Activated CD8-positive, alpha-beta memory T cell treated with anti-CD3 and anti-CD28 coated beads, Interleukin-2, amount 50 U/mL, for 48 hours (primary cell): ENCODE results near the gene PLCL1.

Experiments
- DNase-seq: peaks from one replicate; pipeline ENCODE4 v3.0.0-alpha.2; 2020

Gene PLCL1

DNA sequence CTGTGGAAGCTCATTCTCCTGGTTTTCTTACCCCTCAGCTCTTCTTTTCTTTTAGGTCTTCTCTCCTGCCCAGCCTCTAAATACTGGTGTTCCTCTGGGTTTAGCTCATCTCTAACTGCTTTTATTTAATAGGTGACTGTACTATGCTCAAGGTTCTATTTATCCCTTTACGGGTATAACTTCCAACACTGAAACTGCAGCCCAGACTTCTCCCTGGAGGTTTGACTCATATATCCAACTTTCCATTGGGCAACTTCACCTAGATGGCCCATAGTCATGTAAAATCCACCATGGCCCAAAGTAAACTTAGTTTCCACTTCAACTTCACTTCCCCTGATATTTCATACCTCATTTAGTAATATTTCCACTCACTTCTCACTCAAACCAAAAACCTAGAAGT is 273.1 kb downstream of the PLCL1 start:
- no peak for DNase-seq

DNA sequence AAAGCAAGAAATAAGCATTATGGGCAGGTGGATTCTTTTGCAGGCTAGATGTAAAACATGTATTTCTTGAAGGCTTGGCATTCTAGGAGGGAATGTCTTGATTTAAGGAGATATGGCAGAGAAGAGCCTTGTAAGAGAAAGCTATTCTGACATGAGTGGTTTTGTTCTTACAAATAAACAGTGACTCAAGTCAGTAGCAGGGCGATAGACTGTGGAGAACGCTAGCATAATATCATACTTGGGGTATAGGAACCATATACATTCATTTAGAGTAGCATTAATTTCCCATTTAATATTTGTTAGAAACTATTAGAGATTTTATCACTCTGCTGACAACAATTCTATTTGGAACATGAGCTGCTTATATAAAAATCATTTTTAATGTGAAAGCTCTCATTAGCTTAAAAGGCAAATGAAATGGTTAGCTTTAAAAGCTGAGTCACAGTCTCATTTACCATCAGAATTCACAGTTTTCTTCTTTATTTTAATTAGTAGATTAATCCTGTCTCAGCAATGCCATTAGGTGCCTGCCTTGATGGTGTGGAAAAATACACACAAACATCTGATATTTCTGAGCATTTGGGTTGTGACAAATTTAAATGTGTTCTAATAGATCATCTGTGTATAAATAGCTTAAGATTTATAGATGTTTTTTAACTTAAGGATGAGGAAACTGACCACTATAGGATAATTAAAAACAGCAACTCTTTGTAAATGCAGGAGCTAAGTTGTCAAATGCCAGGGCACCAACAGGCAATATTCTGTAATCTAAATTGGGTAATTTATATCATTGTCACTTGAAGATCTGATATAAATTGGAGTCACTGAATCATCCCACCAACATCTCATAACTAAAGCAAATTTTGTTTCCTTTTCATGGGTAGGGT is 276.7 kb downstream of the PLCL1 start:
- DNase-seq = no peak

DNA sequence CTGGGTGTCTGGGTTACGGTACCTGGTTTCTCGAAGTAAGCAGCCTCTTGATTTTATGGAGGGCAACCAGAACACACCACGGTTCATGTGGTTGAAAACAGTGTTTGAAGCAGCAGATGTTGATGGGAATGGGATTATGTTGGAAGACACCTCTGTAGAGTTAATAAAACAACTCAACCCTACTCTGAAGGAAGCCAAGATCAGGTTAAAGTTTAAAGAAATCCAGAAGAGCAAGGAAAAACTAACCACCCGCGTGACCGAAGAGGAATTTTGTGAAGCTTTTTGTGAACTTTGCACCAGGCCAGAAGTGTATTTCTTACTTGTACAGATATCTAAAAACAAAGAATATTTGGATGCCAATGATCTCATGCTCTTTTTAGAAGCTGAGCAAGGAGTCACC is 279.8 kb downstream of the PLCL1 start:
- DNase-seq = no peak

DNA sequence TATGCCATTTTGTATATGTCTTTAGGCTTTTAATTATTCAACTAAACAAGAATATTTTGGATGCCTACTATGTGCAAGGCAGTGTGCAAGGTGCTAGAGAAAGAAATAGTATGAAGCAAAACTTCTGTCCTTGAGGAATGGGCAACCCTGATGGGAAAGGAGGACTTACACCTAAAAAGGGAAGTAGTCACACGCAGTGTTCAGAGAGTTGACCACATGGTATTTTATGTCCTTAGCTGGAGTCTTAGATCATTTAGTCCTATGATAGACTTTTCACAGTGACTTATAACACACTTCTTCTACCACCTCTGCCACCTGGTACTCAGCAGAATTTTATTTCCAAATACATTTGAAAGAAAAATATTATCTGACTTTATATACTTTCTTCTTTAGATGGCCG is 291.6 kb downstream of the PLCL1 start:
- DNase-seq = no peak

DNA sequence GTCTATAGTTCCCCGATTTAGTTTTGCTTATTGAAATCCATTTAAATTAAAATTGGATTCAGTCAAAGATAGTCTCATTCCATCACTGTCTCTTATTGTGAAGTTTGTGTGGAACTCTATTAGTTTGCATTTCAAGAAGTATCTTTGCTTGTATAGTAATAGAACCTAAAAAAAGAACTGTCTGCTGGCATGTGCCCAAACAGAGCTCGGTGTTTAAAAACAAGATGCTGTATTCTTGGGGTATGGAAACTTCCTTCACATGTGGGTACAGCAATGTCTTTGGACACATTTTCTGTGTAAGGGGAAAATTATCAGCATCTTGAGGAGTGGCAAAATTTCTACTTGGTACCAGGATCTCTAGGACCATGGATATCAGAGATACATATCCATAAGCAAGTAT is 292.6 kb downstream of the PLCL1 start:
- no peak for DNase-seq

DNA sequence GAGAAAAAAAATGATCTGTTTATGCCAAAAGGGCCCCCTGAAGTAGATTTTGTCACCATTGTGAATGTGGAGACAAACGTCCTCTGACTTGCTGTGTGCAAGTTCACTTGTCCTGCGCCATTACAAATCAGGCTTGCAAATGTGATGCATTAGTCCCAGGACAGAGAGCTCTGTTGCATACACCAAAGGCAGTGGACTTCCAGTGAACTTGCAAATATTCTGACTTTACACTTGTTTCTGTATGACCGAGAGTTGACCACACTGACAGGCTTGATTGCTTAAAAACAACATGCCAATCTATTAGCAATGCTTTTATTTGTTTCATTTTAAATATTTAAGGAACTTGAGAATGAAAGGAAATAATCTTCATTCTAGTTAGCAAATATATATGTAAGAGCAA is 293.2 kb downstream of the PLCL1 start:
- DNase-seq = no peak

DNA sequence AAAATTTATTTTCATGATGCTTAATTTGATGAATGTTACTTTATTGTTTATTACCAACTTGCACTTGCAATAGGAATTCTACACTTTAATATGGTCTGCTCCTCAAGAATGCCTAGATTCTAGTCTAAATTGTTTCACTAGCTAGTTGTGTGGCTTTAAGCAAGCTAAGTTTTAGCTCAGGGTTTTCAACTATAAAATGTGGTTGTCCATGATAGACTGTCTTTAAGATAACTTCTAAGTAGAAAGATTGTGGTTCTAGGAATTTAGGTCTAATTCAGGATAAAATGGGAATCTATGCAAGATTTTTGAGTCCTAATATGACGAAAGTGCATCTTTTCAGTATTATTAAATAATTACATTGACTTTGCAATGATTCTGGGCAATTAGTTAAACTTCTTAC is 294.0 kb downstream of the PLCL1 start:
- DNase-seq = no peak

DNA sequence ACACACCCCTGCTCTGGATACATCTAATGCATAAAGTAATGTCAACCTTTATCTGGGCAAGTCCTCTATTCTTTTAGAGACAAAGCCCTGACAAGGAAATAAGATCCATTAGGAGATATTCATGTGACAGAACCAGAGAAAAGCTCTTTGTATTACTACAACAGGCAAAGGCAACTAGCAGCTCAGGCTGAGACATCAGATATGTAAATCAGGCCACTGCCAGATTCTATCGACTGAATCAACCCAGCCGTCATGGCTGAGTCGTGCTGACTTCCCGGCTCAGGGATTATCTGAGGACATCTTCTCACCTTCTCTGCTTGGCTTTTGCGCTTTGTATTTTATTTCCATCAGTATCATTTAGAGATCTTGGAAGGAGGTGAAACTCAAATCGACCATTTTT is 294.5 kb downstream of the PLCL1 start:
- no peak for DNase-seq

DNA sequence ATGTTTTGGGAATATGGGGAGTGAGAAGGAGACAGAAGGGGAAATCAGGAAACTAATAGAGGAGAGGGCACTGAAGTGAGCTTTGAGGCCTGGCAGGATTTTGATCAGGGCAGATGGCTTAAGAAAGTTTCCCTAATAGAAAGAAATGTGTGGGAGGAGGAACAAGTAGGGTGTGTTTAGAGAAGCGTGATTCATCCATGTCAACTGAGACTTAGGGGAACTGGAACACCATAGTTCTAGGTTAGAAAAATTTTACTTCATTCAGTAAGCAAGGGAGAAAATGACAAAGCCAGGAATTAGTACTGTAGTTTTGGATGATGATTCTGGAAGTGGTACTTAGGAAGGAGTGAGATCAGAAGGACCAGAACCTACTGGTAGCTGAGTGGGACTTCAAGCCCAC is 296.0 kb downstream of the PLCL1 start:
- no peak for DNase-seq

DNA sequence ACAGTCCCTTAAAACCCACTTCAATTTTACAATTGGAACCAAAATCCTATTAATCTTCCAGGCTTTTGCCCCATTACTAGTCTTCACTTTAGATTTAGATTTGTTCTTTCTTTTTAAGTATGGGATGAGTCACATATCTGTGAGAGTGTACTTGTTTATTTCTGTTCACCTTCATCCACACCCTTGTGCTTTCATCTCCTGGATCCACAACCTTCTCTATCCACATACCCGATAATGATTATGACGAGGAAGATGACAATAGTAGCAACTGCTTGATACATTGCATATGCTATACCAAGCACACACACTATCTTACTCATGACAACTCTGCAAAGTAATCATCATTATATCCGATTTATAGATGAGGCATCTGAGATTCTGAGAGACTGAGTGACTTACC is 297.3 kb downstream of the PLCL1 start:
- no peak for DNase-seq

DNA sequence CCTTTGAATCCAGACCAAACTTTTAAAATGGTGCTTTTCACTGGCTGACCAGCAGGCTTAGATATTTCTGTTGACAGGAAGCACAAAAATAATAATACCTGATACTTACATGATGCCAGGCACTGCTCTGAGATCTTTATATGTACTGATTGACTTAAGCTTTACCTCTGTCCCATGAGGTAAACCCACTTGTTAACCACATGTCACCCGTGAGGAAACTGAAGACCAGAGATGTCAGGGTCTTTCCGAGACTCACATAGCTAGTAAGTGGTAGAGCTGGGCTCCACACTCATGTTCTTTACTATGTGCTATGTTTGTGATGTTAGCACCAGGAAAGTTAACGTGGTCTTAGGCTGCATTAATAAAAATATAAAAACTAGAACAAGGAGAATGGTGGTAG is 297.7 kb downstream of the PLCL1 start:
- no peak for DNase-seq

DNA sequence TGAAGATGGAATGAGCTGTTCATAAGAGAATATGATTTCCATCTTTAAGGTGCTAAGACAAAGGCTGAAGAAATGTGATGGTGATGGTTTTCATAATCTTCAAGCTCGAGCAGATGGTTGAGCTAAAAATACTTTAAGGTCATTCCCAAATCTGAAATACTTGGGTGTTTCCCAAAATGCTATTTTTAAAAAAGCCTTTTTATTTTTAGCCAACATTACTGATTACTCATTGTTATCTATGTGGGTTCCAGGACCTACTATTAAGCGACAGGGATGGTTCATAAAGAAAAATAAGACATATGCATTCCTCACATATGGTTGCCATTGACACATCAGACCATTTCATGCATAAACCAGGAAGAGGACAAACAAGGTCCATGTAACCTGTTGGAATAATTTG is 298.5 kb downstream of the PLCL1 start:
- DNase-seq = no peak

DNA sequence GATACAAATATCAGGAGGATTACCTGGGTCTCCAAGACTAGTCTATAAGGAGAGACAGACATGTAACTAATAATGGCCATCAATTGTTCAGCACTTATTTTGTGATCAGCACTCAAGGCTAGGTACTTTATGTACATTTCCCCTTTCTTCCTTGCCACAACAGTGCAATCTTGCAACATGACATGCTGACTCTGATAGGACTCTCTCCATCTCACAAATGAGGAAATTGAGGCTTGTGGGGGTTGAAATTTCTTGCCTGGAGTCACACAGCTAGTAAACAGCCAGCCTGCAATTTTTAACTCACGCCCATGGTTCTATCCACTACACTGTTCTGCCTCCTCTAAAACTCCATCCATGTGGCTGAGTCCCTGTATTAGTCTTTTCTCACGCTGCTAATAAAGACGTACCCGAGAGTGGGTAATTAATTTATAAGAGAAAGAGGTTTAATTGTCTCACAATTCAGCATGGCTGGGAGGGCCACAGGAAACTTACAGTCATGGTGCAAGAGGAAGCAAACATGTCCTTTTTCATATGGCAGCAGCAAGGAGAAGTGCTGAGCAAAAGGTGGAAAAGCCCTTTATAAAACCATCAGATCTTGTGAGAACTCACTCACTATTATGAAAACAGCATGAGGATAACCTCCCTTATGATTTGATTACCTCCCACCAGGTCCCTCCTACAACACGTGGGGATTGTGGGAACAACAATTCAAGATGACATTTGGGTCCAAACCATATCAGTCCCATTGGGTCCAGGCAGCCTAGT is 302.4 kb downstream of the PLCL1 start:
- no peak for DNase-seq

DNA sequence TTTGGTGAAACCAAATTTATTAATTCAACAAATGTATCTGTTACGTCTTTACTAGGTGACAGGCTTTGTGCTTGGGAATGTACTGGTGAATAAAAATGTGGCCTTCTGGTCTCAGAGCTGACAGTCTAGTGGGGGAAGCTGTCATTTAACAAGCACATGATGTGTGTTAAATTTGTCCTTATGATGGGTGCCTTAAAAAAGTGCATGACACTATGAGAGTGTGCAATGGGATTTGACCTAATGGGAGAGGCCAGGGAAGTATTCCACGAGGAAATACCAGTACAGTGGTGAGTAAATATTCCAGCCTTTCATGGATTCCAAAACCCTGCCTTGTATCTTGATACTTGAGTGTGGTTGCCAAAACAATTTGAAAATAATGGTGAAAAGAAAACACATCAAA is 308.9 kb downstream of the PLCL1 start:
- no peak for DNase-seq

DNA sequence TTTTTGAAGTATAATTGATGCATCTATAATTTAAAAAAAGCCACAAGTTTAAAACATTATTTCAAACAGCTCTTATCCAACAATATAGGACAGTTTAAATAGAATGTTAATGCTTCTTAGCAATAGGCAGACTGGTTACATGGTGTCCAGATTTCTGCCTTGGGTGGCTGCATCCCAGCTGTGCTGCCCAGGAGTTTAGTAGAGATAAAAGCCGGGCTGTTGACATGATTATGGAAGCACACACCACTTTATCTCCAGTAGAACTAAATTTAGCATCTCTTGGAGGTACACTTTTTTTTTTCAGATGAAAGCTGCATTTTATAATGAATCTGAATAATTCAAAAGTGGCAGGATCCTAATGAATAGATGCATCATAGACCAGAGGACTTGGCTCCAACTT is 309.7 kb downstream of the PLCL1 start:
- no peak for DNase-seq

DNA sequence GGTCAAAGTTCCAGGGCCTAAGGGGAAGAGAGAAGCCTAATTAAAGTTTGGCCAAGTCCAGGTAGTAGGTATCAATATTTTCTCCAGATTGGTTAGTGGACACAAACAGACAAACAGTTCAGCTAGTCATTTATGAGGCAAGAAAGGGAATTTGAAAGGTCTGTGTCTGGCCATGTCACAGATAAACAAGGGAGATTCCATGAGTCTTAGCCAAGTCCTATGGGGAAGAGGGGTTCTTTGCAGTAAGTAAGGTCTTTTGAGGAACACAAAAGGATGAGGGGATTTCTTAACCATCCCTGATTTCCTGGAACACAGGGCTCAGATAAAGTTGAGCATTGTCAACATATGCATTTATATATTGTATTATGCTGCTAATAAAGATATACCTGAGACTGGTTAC is 310.8 kb downstream of the PLCL1 start:
- DNase-seq = no peak

DNA sequence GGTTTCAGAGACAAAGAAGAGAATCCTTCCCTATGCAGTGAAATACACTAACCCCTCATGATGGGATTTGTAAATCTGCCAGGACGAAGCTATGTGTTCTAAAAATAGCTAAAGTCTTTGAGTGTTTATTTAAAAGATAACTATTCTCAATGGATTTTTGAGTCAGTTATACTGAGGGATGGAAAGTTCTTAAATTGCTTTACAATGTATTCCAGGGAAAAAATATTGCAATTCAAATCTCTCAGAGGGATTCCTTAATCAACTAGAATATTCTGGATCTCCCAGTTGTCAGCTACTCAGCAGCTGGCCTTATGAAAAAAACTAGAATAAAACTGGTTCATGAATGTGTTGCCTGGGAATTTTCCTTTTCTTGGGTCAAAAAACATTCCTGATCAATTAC is 312.4 kb downstream of the PLCL1 start:
- no peak for DNase-seq

DNA sequence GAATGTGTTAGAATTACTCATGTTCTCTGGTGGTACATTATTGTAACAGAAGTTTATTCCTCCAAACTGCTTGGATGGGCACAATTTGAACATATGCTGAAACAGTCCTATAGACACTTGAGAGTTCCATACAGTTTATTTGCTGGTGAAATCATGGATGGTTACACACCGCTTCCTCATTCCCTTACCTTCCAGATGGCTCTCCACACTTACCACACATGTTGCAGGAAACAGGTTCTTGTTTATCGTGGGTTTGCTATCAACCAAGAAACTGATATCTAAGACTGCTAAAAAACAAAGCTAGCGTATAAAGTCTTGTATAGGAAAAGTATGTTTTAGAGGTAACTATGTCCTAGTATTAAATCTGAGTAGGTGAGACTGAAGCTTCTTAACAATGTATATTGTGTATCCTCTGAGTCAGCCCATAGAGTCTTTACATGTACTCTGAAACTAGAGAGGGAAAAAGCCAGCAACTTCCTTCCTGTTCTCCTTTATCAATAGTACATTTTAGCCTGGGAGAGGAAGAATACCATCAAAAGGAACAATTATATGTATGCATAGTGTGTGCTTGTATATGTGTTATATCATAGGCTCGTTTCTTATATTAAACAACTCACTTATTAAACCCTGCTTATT is 313.1 kb downstream of the PLCL1 start:
- DNase-seq = no peak

DNA sequence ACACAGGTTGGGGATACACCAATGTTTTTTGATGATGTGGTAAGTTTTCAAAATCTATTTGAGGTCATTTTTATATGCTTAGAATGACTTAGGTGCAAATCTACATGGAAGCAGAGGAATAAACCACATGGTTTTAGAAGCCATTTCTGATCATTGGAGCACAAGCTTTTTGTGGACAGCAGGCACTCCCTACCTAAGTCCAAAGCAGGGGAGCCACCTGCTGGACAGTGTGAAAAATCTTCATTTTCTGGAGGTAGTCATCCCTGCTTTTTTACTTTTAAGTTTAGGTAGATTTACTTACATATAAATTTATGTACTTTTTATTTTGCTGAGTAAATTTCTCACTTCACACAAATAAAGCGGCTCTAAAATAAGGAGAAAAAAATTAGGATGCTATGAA is 323.2 kb downstream of the PLCL1 start:
- peak; percentile 54 for DNase-seq

DNA sequence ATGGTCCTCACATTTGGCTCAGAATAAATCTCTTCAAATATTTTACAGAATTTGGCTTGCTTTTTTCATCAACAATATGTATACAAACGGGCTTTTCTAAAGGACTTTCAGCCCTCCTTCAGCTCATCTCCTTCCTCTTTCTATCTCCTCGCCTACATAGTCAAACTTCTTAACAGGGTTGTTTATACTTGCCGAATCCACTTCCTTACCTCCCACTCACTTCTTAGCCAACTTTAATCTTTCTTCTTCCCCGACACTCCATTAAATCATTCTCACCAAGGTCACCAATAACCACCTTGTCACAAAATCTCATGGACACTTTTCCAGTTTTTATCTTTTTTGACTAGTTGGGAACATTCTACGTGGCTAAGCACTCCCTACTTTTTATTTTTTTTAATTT is 325.2 kb downstream of the PLCL1 start:
- no peak for DNase-seq

DNA sequence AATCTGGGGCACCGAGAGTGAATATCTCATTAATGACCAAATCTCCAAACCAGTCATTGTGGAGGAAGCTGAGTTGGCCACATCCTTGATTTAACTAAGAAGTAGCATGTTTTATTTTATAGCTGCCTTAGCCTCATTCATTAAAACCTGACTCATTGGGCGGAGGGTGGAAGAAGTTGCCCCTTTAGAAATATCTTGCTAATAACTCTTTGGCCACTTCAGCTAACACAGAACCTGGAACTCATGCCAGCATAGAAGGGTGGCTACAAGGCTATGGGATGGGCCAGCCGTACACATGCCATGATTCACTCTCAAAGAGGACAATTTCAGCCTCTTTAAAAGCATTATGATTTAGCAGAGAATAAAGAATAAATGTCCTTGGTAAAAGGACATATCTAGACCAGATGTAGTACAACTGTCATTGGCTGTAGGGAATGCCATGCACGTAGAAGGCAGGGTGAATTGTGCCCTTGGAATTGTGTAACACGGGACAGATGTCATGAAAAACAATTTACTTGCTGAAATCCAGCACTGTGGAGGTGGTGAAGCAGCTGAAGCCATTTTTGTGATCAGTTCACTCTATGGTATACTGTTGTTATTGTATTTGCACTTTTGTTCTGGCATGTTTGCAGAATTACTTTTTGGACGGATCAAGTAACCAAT is 330.0 kb downstream of the PLCL1 start:
- no peak for DNase-seq

DNA sequence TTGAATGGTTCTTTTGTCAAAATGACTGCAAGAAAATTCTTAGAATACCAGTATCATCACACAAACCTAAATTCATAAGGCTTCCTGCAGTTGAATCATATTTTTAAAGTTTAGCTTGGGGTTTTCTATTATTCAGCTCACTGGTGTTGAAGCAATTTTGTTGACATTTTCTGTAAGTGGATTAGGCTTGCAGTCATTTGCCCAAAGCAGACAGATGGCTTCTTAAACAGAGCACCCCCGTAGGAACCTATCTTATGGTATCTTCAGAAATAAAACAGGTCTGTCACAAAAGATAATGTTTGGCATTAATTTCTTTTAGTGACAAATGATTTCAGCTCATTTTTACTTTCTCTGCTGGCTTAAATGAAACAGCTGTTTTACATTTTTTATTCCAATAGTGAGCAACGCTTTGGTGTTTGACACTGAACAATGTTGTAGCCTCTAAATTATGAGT is 331.1 kb downstream of the PLCL1 start:
- DNase-seq = no peak

DNA sequence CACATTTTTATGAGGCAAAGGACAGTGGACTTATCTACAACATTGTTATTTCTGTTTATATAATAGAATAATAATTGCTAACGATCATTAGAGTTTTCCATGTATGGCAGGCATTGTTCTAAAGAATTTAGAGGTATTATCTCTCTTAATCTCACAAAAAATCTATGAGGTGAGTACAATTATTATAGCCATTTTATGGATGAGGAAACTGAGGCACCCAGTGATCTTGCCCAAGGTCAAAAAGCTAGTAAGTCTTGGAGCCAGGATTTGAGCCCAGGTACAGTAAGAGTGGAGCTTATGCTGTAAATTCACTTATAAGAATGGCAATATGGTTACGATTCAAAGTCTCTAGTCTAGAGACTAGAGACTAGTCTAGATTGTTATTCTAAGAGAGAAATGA is 331.7 kb downstream of the PLCL1 start:
- no peak for DNase-seq
